A549 (cell line): ENCODE data around the gene KCNJ14. TPM values are rescaled to one million over a fixed set of nuclear protein-coding genes. Genes with fewer than 3 reads are reported as not detected.

Experiments
- ATAC-seq, 2 experiments: fragments of 200-7000 bp in 1 of 2; fragments of >200 bp in 1 of 2; cut with Nextera tagmentation in 1 of 2; cut with Tn5 transposase in 1 of 2; 3 replicates each; pipeline versions ENCODE4 v1.8.0 to v1.9.1; 2018 to 2020; ENCODE audit warnings: mild to moderate bottlenecking in 1 of 2, moderate library complexity in 1 of 2
- CTCF ChIA-PET: fragments of 300-600 bp; sonication (Branson Sonifier 250); formaldehyde crosslinking; extraction: SDS; loops from one replicate; lab custom pipeline; 2021; ENCODE audit warnings: antibody characterized with exemption, inconsistent platforms; lab: Yijun Ruan, JAX
- POLR2A ChIA-PET: fragments of 350-600 bp; formaldehyde crosslinking; extraction: SDS; loops from one replicate; lab custom pipeline; 2021; ENCODE audit warnings: antibody characterized with exemption, inconsistent platforms; lab: Yijun Ruan, JAX
- DNase-seq, 2 experiments: peaks; one replicate each; pipeline versions ENCODE4 v3.0.0 to v3.0.0-alpha.2; 2011 to 2016; ENCODE audit warnings: low read depth in 1 of 2, low spot score in 1 of 2
- FAIRE-seq: peaks from 2 replicates; lab custom pipeline; 2011; peaks lifted over from hg19 to GRCh38; lab: Jason Lieb, UNC
- H3K27ac ChIP-seq, 2 experiments: fragments of >200 bp; sonication (Bioruptor Twin); formaldehyde crosslinking; 3 replicates each; pipeline ENCODE4 v1.5.1; 2016 to 2017
- H3K4me1 ChIP-seq: fragments of >200 bp; sonication (Bioruptor Twin); formaldehyde crosslinking; 3 replicates; pipeline ENCODE4 v1.6.1; 2016
- H3K4me2 ChIP-seq: fragments of >200 bp; sonication (Bioruptor Twin); formaldehyde crosslinking; 3 replicates; pipeline ENCODE4 v1.6.1; 2016
- H3K4me3 ChIP-seq: fragments of >200 bp; sonication (Bioruptor Twin); formaldehyde crosslinking; 3 replicates; pipeline ENCODE4 v1.5.1; 2016
- H3K9me3 ChIP-seq: fragments of >200 bp; sonication (Bioruptor Twin); formaldehyde crosslinking; 3 replicates; pipeline ENCODE4 v1.6.1; 2016
- CHD2 ChIP-seq: fragments of 150-350 bp; IDR thresholded peaks from 2 replicates; pipeline ENCODE4 v1.6.1; 2014; ENCODE audit warnings: low read length; ENCODE audit not compliant: partially characterized antibody
- EHF ChIP-seq: fragments of 250-450 bp; sonication (Bioruptor Pico); IDR thresholded peaks from 2 replicates; pipeline ENCODE4 v1.5.0; 2020; ENCODE audit warnings: mild to moderate bottlenecking
- EP300 ChIP-seq, 2 experiments: fragments of >200 bp; sonication (Bioruptor Twin); formaldehyde crosslinking; IDR thresholded peaks; 2 replicates in 1 of 2; 3 replicates in 1 of 2; pipeline ENCODE4 v1.6.1; 2016 to 2017
- ESRRA ChIP-seq: fragments of 150-350 bp; IDR thresholded peaks from 2 replicates; pipeline ENCODE4 v1.6.1; 2014; ENCODE audit warnings: mild to moderate bottlenecking, low read length, borderline replicate concordance
- FOSL2 ChIP-seq, 2 experiments: fragments of 450-650 bp in 1 of 2; fragments of >200 bp in 1 of 2; sonication (Bioruptor Twin) in 1 of 2; formaldehyde crosslinking; IDR thresholded peaks; 2 replicates each; pipeline versions ENCODE4 v1.5.0 to v1.6.1; 2016 to 2020; ENCODE audit warnings: mild to moderate bottlenecking in 1 of 2, moderate library complexity in 1 of 2
- HEYL ChIP-seq: fragments of 250-450 bp; sonication (Bioruptor Pico); IDR thresholded peaks from 2 replicates; pipeline ENCODE4 v1.8.0; 2021; ENCODE audit warnings: mild to moderate bottlenecking, moderate library complexity
- HMGXB4 ChIP-seq: fragments of 250-450 bp; sonication (Bioruptor Pico); IDR thresholded peaks from 2 replicates; pipeline ENCODE4 v1.5.0; 2021; ENCODE audit warnings: mild to moderate bottlenecking, moderate library complexity, borderline replicate concordance
- JUN ChIP-seq, 2 experiments: fragments of >200 bp; sonication (Bioruptor Twin); formaldehyde crosslinking; IDR thresholded peaks; 2 replicates in 1 of 2; 3 replicates in 1 of 2; pipeline ENCODE4 v1.6.1; 2016 to 2017
- JUNB ChIP-seq: fragments of >200 bp; sonication (Bioruptor Twin); formaldehyde crosslinking; IDR thresholded peaks from 2 replicates; pipeline ENCODE4 v1.6.1; 2016
- KDM1A ChIP-seq: fragments of 200-600 bp; sonication (generic); IDR thresholded peaks from 2 replicates; pipeline ENCODE4 v1.6.1; 2016; ENCODE audit warnings: low read depth, mild to moderate bottlenecking
- KDM5A ChIP-seq: fragments of 200-600 bp; sonication (generic); IDR thresholded peaks from 2 replicates; pipeline ENCODE4 v1.6.1; 2016; ENCODE audit warnings: antibody characterized with exemption, mild to moderate bottlenecking
- MAFK ChIP-seq: fragments of 450-650 bp; IDR thresholded peaks from 2 replicates; pipeline ENCODE4 v1.6.1; 2014; ENCODE audit not compliant: partially characterized antibody
- MAX ChIP-seq: IDR thresholded peaks from 2 replicates; pipeline ENCODE4 v1.6.1; 2012
- MAZ ChIP-seq: fragments of 150-350 bp; IDR thresholded peaks from 2 replicates; pipeline ENCODE4 v1.6.1; 2014; ENCODE audit warnings: antibody characterized with exemption, low read depth, low read length, borderline replicate concordance
- NFE2L2 ChIP-seq: fragments of 150-350 bp; conservative IDR thresholded peaks from 2 replicates; pipeline ENCODE4 v1.6.1; 2014; ENCODE audit warnings: low read length
- POLR2A ChIP-seq: IDR thresholded peaks from 2 replicates; pipeline ENCODE4 v1.6.1; 2012; ENCODE audit warnings: mild to moderate bottlenecking, low read length
- RAD21 ChIP-seq, 2 experiments: fragments of >200 bp in 1 of 2; sonication (Bioruptor Twin) in 1 of 2; formaldehyde crosslinking in 1 of 2; IDR thresholded peaks in 1 of 2; conservative IDR thresholded peaks in 1 of 2; 2 replicates in 1 of 2; 3 replicates in 1 of 2; pipeline ENCODE4 v1.6.1; 2012 to 2018; ENCODE audit warnings: inconsistent platforms in 1 of 2
- SMC3 ChIP-seq: fragments of >200 bp; sonication (Bioruptor Twin); formaldehyde crosslinking; IDR thresholded peaks from 3 replicates; pipeline ENCODE4 v1.6.1; 2018; ENCODE audit warnings: inconsistent platforms
- SREBF2 ChIP-seq: fragments of 450-650 bp; IDR thresholded peaks from 2 replicates; pipeline ENCODE4 v1.6.1; 2014; ENCODE audit warnings: mild to moderate bottlenecking, moderate library complexity
- ZFP36 ChIP-seq: fragments of 450-650 bp; IDR thresholded peaks from 2 replicates; pipeline ENCODE4 v1.6.1; 2014; ENCODE audit warnings: borderline replicate concordance; ENCODE audit not compliant: partially characterized antibody
- WGBS: methylation state at CpG from one replicate; pipeline ENCODE4 v1.1.6; 2017; ENCODE audit errors: missing lambda C conversion rate; 5-methylcytosine and 5-hydroxymethylcytosine counted together
- polyA plus RNA-seq, 4 experiments: library from polyadenylated mRNA; depleted of rRNA in 3 of 4; stranded (reverse); fragments of >200 nt; fragmentation: RNase III in 1 of 4; extraction: RNeasy Plus Mini Kit Qiagen cat#74134 plus additional on column Dnase treatment in 1 of 4; gene quantifications; 2 replicates in 3 of 4; 3 replicates in 1 of 4; pipeline ENCODE4 v1.2.3, GENCODE V29; 2011 to 2017

KCNJ14 gene
- polyA plus RNA-seq, 2 of the 4 experiments (the other 2 are of a cell fraction), result 1.3 to 1.9 TPM

GRCh38 chr19:48419158-48419920 is 36.0 kb upstream of the KCNJ14 start:
- ChIA-PET CTCF (interaction anchor here (0.6 to 1.5 kb wide), 4 partner anchors 28 to 148 kb away, joined by 3 to 4 read pairs (median 4); partner anchors contain the start of gene KDELR1), POLR2A (no interaction called here)
- Histone ChIP-seq H3K9me3 (no peaks in the 10 kb centered on the region), H3K4me3 (no peak overlapping the region), H3K4me1 (peaks cover 2% of the 10 kb centered on the region; the same call in 2 of the 3 replicates), H3K4me2 (no peak overlapping the region), H3K27ac (0 out of 6 replicates have a peak overlapping the region, but pooled peaks of 1 of the 2 experiments have one; percentile 7)
- TF ChIP-seq MAZ (0 out of 2 replicates have a peak, but pooled peaks have one; percentile 76), FOSL2 (IDR thresholded peaks at IDR 0.05) (no peak), FOSL2 (CRISPR knock-in tag; IDR thresholded peaks at IDR 0.05) (no peak)
- ATAC-seq (peak; percentile 25 to 71; a peak in 4 of 6 replicates), FAIRE-seq (no peak), DNase-seq (peak in 1 of 2 experiments; percentile 59)
- WGBS, result 90% methylated on average over 31 of the region's 31 CpGs

- H3K4me1 ChIP-seq, result peaks cover 20% of the 10 kb centered on the region
- POLR2A ChIA-PET, result interaction anchor here (0.6 kb wide), 1 partner anchor 101 kb away, joined by 3 read pairs; no protein-coding TSS in a partner anchor
- no peak overlapping the region for H3K27ac ChIP-seq
- FAIRE-seq (no peak), ATAC-seq (no peak), DNase-seq (no peak)
- H3K4me3 ChIP-seq, result no peak overlapping the region
- no peaks in the 10 kb centered on the region for H3K9me3 ChIP-seq
- H3K4me2 ChIP-seq, result no peak overlapping the region
- TF ChIP-seq KDM5A (no peak), RAD21 (conservative IDR thresholded peaks at IDR 0.05 in 1 of 2, IDR thresholded peaks at IDR 0.05 in 1 of 2) (no peak), EHF (CRISPR knock-in tag) (no peak), HMGXB4 (CRISPR knock-in tag) (no peak), MAZ (no peak), JUNB (no peak), SREBF2 (no peak)
- WGBS, result 81% methylated on average over 16 of the region's 16 CpGs
- CTCF ChIA-PET, result interaction anchor here (0.6 to 1.4 kb wide), 4 partner anchors 16 to 187 kb away, joined by 3 to 4 read pairs (median 4); no protein-coding TSS in a partner anchor
Measured at GRCh38 chr19:48421548-48421947, 33.8 kb upstream of the KCNJ14 start.

- Histone ChIP-seq H3K4me1 (peaks cover 20% of the 10 kb centered on the region), H3K4me3 (no peak overlapping the region), H3K9me3 (no peaks in the 10 kb centered on the region), H3K27ac (peak overlapping the region; percentile 75 to 88), H3K4me2 (peak overlapping the region; percentile 65)
- 4% methylated on average over 8 of the region's 8 CpGs for WGBS
- TF ChIP-seq ESRRA (no peak), CHD2 (peak; percentile 31), POLR2A (peak; percentile 20; the same call in 1 of the 2 replicates), RAD21 (conservative IDR thresholded peaks at IDR 0.05 in 1 of 2, IDR thresholded peaks at IDR 0.05 in 1 of 2) (0 out of 5 replicates have a peak, but pooled peaks have one; percentile 8 to 10), HEYL (no peak), FOSL2 (IDR thresholded peaks at IDR 0.05) (peak; percentile 89), FOSL2 (CRISPR knock-in tag; IDR thresholded peaks at IDR 0.05) (peak; percentile 95), SMC3 (0 out of 3 replicates have a peak, but pooled peaks have one; percentile 8), MAX (no peak; the same call in 1 of the 2 replicates), EP300 (IDR thresholded peaks at IDR 0.05) (peak in 1 of 2 experiments; percentile 34; a peak in 1 of 5 replicates), NFE2L2 (peak; percentile 78), JUNB (peak; percentile 37), ZFP36 (peak; percentile 41), MAFK (peak; percentile 84), KDM1A (no peak), JUN (IDR thresholded peaks at IDR 0.05) (peak; percentile 45 to 70; a peak in 2 of 5 replicates)
- CTCF ChIA-PET, result interaction anchor here (0.6 kb wide), 1 partner anchor 184 kb away, joined by 3 read pairs; no protein-coding TSS in a partner anchor
- POLR2A ChIA-PET, result interaction anchor here (0.7 kb wide), 1 partner anchor 62 kb away, joined by 9 read pairs; no protein-coding TSS in a partner anchor
- DNase-seq (peak; percentile 87 to 92), ATAC-seq (peak; percentile 90 to 93), FAIRE-seq (peak; percentile 51)
Measured at GRCh38 chr19:48424694-48425219, 30.6 kb upstream of the KCNJ14 start.
